ENCODE results near the gene SLC12A7. TPM values are rescaled to one million over a fixed set of nuclear protein-coding genes. Genes with fewer than 3 reads are reported as not detected.

SLC12A7 gene
- total and polyA plus RNA-seq, 2 of the 13 experiments (the other 11 are each of a cell fraction or from before 2014, with no cell fraction given): 14.0 to 18.5 TPM

DNA sequence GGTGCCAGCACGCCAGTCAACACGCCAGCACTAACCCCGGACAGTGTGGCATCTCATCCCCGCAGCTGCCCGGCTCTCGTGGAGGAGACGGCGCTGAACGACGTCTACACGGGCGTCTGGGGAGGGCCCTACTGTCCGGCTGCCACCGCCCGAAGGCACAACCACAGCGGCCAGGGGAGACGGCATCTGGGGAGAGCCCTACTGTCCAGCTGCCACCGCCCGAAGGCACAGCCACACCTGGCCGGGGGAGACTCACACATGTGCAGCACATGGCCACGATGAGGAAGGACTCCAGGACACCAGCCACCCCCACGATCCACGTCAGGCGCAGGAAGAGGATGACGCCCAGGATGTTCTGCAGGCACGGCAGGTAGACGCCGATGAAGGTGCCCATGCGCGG lies 23.1 kb downstream of the SLC12A7 start:
- no peaks in the 10 kb centered on the region for H3K9me3 ChIP-seq (ENCODE audit: low read length)
- POLR2A ChIA-PET: no interaction called here
- H3K4me2 ChIP-seq (ENCODE audit: low read depth, low read length): no peak overlapping the region
- 94% methylated on average over 25 of the region's 30 CpGs for WGBS (ENCODE audit: low lambda C conversion rate)
- DNase-seq (ENCODE audit: low spot score) (no peak), FAIRE-seq (no peak), ATAC-seq (no peak)
- intact Hi-C loops (cut with micrococcal nuclease; ENCODE audit: unreplicated experiment): no loop called here
- H3K4me1 ChIP-seq (ENCODE audit: insufficient read depth, low read length): no peaks in the 10 kb centered on the region
- CTCF ChIA-PET (ENCODE audit: low intra/inter-chr PET ratio, low total read pairs): no interaction called here
- no peaks in the 10 kb centered on the region for H3K27me3 ChIP-seq (ENCODE audit: control insufficient read depth in 1 of 2, insufficient read depth in 2 of 2, low read length in 2 of 2)
- TF ChIP-seq ZBTB3 (CRISPR knock-in tag; IDR thresholded peaks at IDR 0.05; ENCODE audit: borderline replicate concordance, low read depth) (no peak), TFE3 (CRISPR knock-in tag; IDR thresholded peaks at IDR 0.05) (no peak), SOX13 (IDR thresholded peaks at IDR 0.05) (no peak), SOX13 (CRISPR knock-in tag; conservative IDR thresholded peaks at IDR 0.05 in 1 of 2, IDR thresholded peaks at IDR 0.05 in 1 of 2) (no peak), ZHX1 (CRISPR knock-in tag; IDR thresholded peaks at IDR 0.05; ENCODE audit: low read depth) (no peak), AGO2 (optimal IDR thresholded peaks at IDR 0.05; ENCODE audit: low read depth, low read length) (peak; percentile 62), NFATC3 (CRISPR knock-in tag; IDR thresholded peaks at IDR 0.05) (no peak), HNRNPL (IDR thresholded peaks at IDR 0.05; ENCODE audit: low read depth, low read length) (0 out of 2 replicates have a peak, but pooled peaks have one; percentile 23), IKZF1 (IDR thresholded peaks at IDR 0.05) (no peak), ONECUT2 (CRISPR knock-in tag; IDR thresholded peaks at IDR 0.05) (no peak), AKAP8 (CRISPR knock-in tag; IDR thresholded peaks at IDR 0.05) (0 out of 2 replicates have a peak, but pooled peaks have one; percentile 29), RBFOX2 (IDR thresholded peaks at IDR 0.05; ENCODE audit: low read depth, low read length) (0 out of 2 replicates have a peak, but pooled peaks have one; percentile 26)
- TF ChIP-seq, protein P1, sequence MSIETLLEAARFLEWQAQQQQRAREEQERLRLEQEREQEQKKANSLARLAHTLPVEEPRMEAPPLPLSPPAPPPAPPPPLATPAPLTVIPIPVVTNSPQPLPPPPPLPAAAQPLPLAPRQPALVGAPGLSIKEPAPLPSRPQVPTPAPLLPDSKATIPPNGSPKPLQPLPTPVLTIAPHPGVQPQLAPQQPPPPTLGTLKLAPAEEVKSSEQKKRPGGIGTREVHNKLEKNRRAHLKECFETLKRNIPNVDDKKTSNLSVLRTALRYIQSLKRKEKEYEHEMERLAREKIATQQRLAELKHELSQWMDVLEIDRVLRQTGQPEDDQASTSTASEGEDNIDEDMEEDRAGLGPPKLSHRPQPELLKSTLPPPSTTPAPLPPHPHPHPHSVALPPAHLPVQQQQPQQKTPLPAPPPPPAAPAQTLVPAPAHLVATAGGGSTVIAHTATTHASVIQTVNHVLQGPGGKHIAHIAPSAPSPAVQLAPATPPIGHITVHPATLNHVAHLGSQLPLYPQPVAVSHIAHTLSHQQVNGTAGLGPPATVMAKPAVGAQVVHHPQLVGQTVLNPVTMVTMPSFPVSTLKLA (IDR thresholded peaks at IDR 0.05): peak; percentile 62
- peaks cover 35 to 83% of the 10 kb centered on the region in 2 experiments for H3K36me3 ChIP-seq (replicated peaks in 1 of 2; ENCODE audit: control insufficient read depth in 1 of 2, insufficient read depth in 2 of 2, low read length in 2 of 2)
- no peak overlapping the region for H2AFZ ChIP-seq (ENCODE audit: low read length)
- in situ Hi-C loops (cut with HindIII; ENCODE audit: extremely low pct_ligation_motif_present, low pct_unique_long_range_greater_than_20kb): no loop called here
- no peak overlapping the region for H3K9ac ChIP-seq (ENCODE audit: insufficient read depth, low read depth, low read length)
- no TSS peak for BruUV-seq (replicated peaks)
- no peak overlapping the region for H3K4me3 ChIP-seq (replicated peaks in 1 of 3; ENCODE audit: insufficient read depth in 1 of 3, low read depth in 2 of 3, low read length in 3 of 3)
- H3K79me2 ChIP-seq (ENCODE audit: insufficient read depth, low read length): no peaks in the 10 kb centered on the region
- no peak overlapping the region for H3K27ac ChIP-seq (ENCODE audit: extremely low read length, insufficient read depth, low read length)
- H4K20me1 ChIP-seq (ENCODE audit: insufficient read depth, low read length): no peaks in the 10 kb centered on the region
